GM21717 (cell line): ENCODE measurements around the gene RASA2.
A peak's percentile ranks its signal among the peaks of the same experiment; 100 is the strongest.

ENCODE experiments used
- ATAC-seq: cut with Tn5 transposase; IDR thresholded peaks from one replicate; pipeline ENCODE4 v1.9.1; 2021; ENCODE audit warnings: mild to moderate bottlenecking, moderate library complexity; ENCODE audit not compliant: unreplicated experiment

RASA2 gene

DNA sequence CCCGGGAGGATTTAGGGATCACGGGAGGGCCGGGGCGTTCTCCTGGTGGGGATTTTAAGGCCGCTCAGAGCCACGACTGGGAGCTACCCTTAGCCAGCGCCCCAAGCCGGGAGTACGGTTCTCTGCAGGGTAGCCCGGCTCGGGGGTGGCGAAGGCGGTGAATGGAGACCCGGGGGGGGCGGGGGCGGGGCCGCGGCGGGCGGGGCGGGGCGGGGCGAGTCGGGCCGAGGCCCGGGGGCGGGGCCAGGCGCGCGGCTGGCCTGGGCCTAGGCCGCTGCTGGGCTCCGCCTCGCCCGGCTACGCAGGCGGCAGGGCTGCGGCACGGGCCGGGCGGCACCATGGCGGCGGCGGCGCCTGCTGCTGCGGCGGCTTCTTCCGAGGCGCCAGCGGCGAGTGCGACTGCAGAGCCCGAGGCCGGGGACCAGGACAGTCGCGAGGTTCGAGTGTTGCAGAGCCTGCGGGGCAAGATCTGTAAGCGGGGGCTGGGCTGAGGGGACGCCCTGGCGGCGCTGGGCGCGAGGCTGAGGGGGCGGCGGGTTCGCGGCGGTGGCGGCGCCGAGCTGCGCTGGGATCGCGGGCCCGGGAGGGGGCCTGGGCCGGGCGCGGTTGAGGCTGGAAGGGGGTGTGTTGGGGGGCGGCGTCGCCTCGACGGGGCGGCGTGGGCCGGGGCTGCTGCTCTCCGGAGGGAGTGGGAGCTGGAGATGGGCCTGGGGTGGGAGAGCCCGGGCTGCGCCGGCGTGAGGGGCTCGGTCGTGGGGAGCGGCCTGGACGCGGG is at the start of gene RASA2:
Gene RASA2, plus strand, starts transcription at position 282 of the 775 bp plus-strand sequence. Its CDS starts 57 bp downstream, at position 339.
- peak; percentile 56 for ATAC-seq

GRCh38 chr3:141439589-141439988 is 47.2 kb upstream of the RASA2 start:
- no peak for ATAC-seq

DNA sequence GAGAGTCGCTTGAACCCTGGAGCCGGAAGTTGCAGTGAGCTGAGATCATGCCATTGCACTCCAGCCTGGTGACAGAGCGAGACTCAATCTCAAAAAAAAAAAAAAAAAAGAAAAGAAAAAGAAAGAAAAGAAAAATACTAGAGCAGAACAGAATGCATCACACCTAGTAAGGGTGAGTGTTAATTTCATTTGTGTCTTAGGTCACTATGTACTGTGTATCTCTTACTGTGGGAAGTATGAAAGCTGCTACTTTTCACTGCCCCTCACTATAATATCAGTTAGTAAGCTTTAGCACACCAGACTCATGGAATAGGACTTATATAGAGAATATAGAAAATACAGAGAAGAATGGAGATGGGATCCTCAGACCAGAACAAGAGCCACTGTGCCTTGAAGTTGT is 45.9 kb upstream of the RASA2 start:
- peak; percentile 18 for ATAC-seq

- ATAC-seq: peak; percentile 93
These were observed 45.2 kb upstream of the RASA2 start for GRCh38 chr3:141441381-141442364.

DNA sequence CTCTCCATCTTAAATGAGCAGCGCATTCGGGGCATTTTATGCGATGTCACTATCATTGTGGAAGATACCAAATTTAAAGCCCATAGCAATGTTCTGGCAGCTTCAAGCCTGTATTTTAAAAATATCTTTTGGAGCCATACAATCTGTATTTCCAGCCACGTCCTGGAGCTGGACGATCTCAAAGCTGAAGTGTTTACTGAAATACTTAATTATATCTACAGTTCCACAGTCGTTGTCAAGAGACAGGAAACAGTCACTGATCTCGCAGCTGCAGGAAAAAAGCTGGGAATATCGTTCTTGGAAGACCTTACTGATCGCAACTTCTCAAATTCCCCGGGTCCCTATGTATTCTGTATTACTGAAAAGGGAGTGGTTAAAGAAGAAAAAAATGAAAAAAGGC is 44.4 kb upstream of the RASA2 start:
- ATAC-seq: no peak

- ATAC-seq: no peak
These were observed 43.9 kb upstream of the RASA2 start for GRCh38 chr3:141442914-141443313.

GRCh38 chr3:141444586-141445285 is 42.1 kb upstream of the RASA2 start:
- no peak for ATAC-seq

DNA sequence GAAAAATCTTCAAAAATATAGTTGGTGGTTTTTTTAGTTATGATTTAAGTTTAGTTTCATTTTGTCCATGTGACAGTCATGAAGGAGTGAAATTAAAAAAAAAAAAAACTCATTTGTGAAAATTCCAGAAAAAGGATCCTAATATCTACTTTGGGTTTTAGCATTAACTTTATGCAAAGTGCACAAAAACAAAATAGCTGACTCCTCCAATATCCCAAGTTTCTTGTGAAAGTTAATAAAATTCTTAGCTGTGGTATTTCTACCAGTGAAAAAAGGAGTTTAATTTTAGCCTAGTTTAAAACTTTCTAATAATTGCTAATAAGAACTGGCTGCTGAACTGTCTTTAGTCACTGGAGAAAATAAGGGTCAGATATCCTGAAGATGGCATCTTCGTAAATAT is 40.8 kb upstream of the RASA2 start:
- ATAC-seq: no peak

DNA sequence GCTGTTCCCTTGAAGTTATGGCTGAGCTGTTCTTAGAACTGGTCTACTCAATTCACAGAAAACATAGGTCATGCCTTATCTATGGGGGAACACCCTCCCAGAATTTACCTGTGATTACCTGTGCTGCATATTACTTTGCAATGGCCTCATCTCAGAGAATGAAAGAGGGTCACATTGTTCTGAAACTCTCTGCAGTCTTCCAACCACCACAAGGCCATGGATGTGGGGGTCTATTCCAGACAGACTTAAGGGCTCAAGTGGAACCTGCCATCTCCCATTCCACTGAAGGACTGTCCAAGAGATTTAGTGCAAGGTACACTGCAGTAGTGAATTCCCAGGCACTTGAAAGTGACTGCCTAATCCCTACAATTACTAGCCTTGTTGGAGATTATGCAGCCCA is 40.1 kb upstream of the RASA2 start:
- no peak for ATAC-seq

GRCh38 chr3:141447383-141447782 is 39.4 kb upstream of the RASA2 start:
- ATAC-seq: no peak

DNA sequence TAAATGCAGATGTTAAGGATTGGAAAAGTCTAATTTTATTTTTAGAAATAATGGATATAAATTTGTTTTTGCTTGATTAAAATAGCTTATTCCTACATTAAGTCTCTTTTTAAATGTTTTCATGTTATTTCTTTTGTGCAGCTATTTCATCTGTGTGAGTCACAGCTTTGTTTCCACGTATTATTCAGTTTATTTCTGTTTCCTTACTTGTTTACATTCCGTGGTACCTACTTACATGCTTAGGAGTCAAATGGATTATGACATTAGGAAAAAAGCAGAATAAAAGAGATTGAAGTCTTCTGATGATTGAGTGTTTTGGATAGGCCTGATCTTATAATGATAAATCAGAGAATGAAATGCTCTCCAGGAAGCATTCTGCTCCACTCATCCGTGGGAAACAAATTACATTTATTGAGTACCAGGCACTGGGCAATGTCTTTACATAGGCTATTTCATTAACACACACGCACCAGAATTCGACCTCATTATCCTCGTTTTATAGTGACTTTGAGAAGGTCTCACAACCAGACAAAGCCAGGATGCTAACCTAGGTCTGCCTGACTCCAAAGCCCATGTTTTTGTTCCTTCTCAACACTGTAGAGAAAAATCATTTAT is 38.1 kb upstream of the RASA2 start:
- ATAC-seq: no peak

DNA sequence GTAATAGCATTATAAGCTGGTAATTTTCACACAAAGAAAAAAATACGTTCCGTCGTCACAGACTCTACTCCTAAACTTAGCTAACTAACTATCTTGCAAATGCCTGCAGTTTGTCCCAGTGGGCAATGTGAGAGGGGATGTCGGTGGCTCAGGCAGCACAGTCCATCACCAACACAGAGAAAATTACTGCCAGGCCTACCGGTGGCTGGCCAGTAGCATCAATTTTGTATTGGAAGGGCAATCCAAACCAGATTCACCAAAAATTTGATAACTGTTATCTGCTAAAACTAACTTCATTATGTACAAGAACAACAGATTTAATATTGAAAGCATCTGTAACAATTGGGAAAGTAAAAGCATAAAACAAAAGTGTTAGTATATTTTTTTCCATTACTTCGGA is 37.4 kb upstream of the RASA2 start:
- no peak for ATAC-seq

- ATAC-seq: no peak
These were observed 36.0 kb upstream of the RASA2 start for GRCh38 chr3:141450727-141451375.

- ATAC-seq: peak; percentile 48
These were observed 34.8 kb upstream of the RASA2 start for GRCh38 chr3:141452045-141452444.

DNA sequence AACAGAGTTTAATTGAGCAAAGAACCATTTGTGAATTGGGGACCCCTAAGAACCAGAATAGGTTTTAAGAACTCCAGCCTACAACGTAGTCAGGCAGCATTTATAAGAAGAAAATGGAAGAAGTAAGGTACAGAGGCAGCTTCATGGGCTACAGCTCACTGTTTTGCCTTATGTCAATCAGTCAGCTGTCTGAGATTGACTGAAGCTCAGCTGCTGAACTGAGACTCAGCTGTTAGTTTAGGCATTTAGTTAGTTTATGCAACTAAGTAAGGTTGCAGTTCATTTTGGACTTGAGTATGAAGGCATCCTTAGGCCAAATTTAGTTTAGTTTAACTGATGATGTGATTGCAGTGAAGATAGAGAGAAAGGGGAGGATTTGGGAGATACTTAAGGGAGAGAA is 34.1 kb upstream of the RASA2 start:
- no peak for ATAC-seq

- no peak for ATAC-seq
These were observed 32.8 kb upstream of the RASA2 start for GRCh38 chr3:141454054-141454453.

DNA sequence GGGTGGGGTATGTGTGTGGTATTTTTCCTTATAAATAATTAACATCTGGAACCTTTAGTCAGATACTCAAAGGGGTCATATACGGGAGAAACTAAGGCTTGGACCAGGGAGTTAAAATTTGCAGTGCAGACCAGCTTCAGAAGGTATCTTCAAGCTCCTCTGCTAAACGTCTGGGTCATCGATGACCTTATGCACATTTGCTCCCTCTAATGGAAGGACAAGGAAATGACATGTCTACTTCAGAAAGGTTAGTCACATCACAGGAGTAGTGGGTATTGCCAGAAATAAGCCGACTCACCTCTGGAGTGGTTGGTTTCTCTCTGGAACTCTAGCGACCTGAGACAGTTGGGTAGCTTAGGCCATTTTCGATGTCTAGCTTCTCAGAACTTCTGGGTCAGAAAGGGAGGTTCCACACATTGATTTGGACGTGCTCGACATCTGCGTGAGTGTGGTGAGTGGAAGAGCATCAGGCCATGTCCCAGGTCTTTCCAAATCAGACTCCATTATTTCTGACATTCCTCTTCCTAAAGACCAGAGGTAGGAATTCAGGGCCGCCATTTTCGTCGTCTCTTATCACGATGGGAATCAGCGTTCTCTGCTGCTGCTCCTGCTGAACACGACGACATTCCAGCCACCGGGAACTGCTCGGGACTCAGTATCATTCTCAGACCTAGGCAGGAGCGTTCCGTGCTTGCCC is 31.8 kb upstream of the RASA2 start:
- peak; percentile 61 for ATAC-seq

DNA sequence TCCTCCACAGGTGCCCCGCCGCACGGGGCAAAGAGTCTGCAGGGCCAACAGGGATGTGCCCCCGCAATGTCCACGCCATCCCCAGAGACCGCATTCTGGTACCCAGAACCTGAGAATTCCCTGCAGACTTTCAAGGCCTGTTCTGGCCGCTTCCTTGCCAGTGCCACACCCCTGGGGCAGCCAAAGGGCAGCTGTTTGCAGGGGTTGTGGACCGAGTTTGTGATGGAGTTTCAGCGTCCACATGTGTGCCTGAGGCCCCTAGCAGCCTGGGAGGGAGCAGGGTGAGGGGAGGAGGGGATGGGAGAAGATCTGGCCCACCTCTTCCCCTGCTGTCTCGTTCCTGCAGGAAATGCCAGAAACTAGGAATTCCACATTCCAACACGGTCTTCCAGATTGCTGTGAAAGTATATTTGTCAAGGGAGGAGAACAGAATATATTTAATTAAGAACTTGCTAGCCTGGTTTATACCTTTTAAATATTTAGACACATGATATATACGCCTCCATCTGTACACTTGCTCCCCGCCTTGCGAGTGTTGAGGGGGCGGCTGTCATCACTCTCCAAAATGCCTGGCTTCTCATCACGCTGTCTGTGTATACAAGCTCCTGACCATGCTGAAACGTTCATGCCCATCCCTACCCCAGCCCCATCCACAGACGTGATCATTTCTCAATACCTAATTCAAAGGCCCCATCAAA is 31.1 kb upstream of the RASA2 start:
- no peak for ATAC-seq

GRCh38 chr3:141456301-141456625 is 30.6 kb upstream of the RASA2 start:
- no peak for ATAC-seq
